H1 (cell line): Measurements from ENCODE around the gene NEK4. TPM values are rescaled to one million over a fixed set of nuclear protein-coding genes. Genes with fewer than 3 reads are reported as not detected.

ENCODE experiments used
- CTCF ChIA-PET: fragments of 300-600 bp; sonication (Branson Sonifier 250); formaldehyde crosslinking; loops from one replicate; lab custom pipeline; 2021; ENCODE audit not compliant: partially characterized antibody; lab: Charles Lee
- POLR2A ChIA-PET: fragments of 300-600 bp; sonication (Branson Sonifier 250); formaldehyde crosslinking; loops from one replicate; lab custom pipeline; 2021; ENCODE audit warnings: inconsistent platforms; ENCODE audit not compliant: partially characterized antibody; lab: Charles Lee
- DNase-seq, 2 experiments: peaks; one replicate each; pipeline versions ENCODE4 v3.0.0 to v3.0.0-alpha.2; 2010 to 2022; ENCODE audit warnings: low spot score in 2 of 2, low read depth in 1 of 2, mixed read lengths in 1 of 2
- FAIRE-seq: peaks from 2 replicates; lab custom pipeline; 2011; peaks lifted over from hg19 to GRCh38; lab: Jason Lieb, UNC
- H2AFZ ChIP-seq: 2 replicates; pipeline ENCODE4 v1.8.1; 2012; ENCODE audit warnings: low read length, inconsistent platforms
- H2AK5ac ChIP-seq: 2 replicates; pipeline ENCODE4 v1.6.1; 2013; ENCODE audit warnings: low read depth, low read length
- H2BK120ac ChIP-seq: replicated peaks from 2 replicates; pipeline ENCODE3; 2013; ENCODE audit warnings: low read depth, low read length, inconsistent platforms
- H2BK12ac ChIP-seq: 2 replicates; pipeline ENCODE4 v1.6.1; 2013; ENCODE audit warnings: low read depth, low read length
- H2BK15ac ChIP-seq: 2 replicates; pipeline ENCODE4 v1.6.1; 2013; ENCODE audit warnings: low read length
- H2BK20ac ChIP-seq: 2 replicates; pipeline ENCODE4 v1.6.1; 2013; ENCODE audit warnings: low read length
- H2BK5ac ChIP-seq: 2 replicates; pipeline ENCODE4 v1.6.1; 2013; ENCODE audit warnings: low read depth, low read length
- H3K14ac ChIP-seq: 2 replicates; pipeline ENCODE4 v1.6.1; 2013; ENCODE audit warnings: inconsistent platforms; ENCODE audit not compliant: insufficient read length
- H3K18ac ChIP-seq: 2 replicates; pipeline ENCODE4 v1.6.1; 2013; ENCODE audit warnings: low read length; ENCODE audit errors: extremely low read depth
- H3K23ac ChIP-seq: 2 replicates; pipeline ENCODE4 v1.6.1; 2013; ENCODE audit warnings: inconsistent platforms; ENCODE audit not compliant: insufficient read length
- H3K23me2 ChIP-seq: 2 replicates; pipeline ENCODE4 v1.6.1; 2013; ENCODE audit warnings: low read depth, low read length
- H3K27ac ChIP-seq: 2 replicates; pipeline ENCODE4 v1.6.1; 2011; ENCODE audit warnings: low read depth, low read length, inconsistent platforms
- H3K27me3 ChIP-seq, 4 experiments: replicated peaks in 1 of 4; 1 replicate in 1 of 4; 2 replicates in 3 of 4; pipeline versions ENCODE4 v1.6.1 to v1.8.1; 2011 to 2013; ENCODE audit warnings: low read length in 3 of 4, mild to moderate bottlenecking in 3 of 4, inconsistent platforms in 2 of 4, mixed read lengths in 2 of 4, moderate library complexity in 1 of 4; ENCODE audit not compliant: control insufficient read depth in 3 of 4, insufficient read depth in 3 of 4; ENCODE audit errors: extremely low read depth in 1 of 4
- H3K36me3 ChIP-seq, 4 experiments: 2 replicates each; pipeline versions ENCODE4 v1.6.1 to v1.8.1; 2011 to 2013; ENCODE audit warnings: mild to moderate bottlenecking in 4 of 4, low read length in 3 of 4, moderate library complexity in 2 of 4, control low read depth in 1 of 4, inconsistent platforms in 1 of 4; ENCODE audit not compliant: insufficient read depth in 4 of 4, control insufficient read depth in 2 of 4
- H3K4ac ChIP-seq: replicated peaks from 2 replicates; pipeline ENCODE3; 2013; ENCODE audit warnings: low read length, low read depth, mixed read lengths, inconsistent platforms; ENCODE audit not compliant: insufficient read length
- H3K4me1 ChIP-seq, 4 experiments: replicated peaks in 1 of 4; 1 replicate in 1 of 4; 2 replicates in 3 of 4; pipeline versions ENCODE4 v1.6.1 to v1.8.1; 2011 to 2013; ENCODE audit warnings: low read length in 3 of 4, inconsistent platforms in 2 of 4, mixed read lengths in 1 of 4; ENCODE audit not compliant: insufficient read depth in 4 of 4, control insufficient read depth in 3 of 4
- H3K4me2 ChIP-seq, 2 experiments: 2 replicates each; pipeline versions ENCODE4 v1.6.1 to v1.8.1; 2011 to 2013; ENCODE audit warnings: low read depth in 2 of 2, low read length in 2 of 2, control low read depth in 1 of 2, inconsistent platforms in 1 of 2, mild to moderate bottlenecking in 1 of 2; ENCODE audit not compliant: insufficient read depth in 1 of 2
- H3K4me3 ChIP-seq, 4 experiments: fragments of 200-600, 300-600 bp in 1 of 4; sonication (generic), shearing (Covaris generic), sonication (Bioruptor Twin) in 1 of 4; 2 replicates each; pipeline versions ENCODE4 v1.5.1 to v1.8.1; 2011 to 2016; ENCODE audit warnings: low read length in 4 of 4, low read depth in 3 of 4, control low read depth in 2 of 4, inconsistent platforms in 2 of 4, mild to moderate bottlenecking in 2 of 4, mixed read lengths in 1 of 4, moderate library complexity in 1 of 4; ENCODE audit not compliant: insufficient read depth in 2 of 4; ENCODE audit errors: extremely low read depth in 1 of 4
- H3K56ac ChIP-seq: replicated peaks from 2 replicates; pipeline ENCODE3; 2013; ENCODE audit warnings: low read depth, mild to moderate bottlenecking, mixed read lengths, low read length, inconsistent platforms; ENCODE audit not compliant: insufficient read length
- H3K79me1 ChIP-seq: 2 replicates; pipeline ENCODE4 v1.6.1; 2013; ENCODE audit warnings: low read depth, low read length, control low read depth
- H3K79me2 ChIP-seq, 2 experiments: 2 replicates each; pipeline versions ENCODE4 v1.6.1 to v1.8.1; 2012 to 2013; ENCODE audit warnings: low read length in 2 of 2, mild to moderate bottlenecking in 2 of 2, inconsistent platforms in 1 of 2; ENCODE audit not compliant: insufficient read depth in 2 of 2, control insufficient read depth in 1 of 2
- H3K9ac ChIP-seq, 4 experiments: replicated peaks in 1 of 4; 1 replicate in 1 of 4; 2 replicates in 3 of 4; pipeline versions ENCODE4 v1.6.1 to v1.8.1; 2011 to 2013; ENCODE audit warnings: low read depth in 3 of 4, low read length in 3 of 4, control low read depth in 2 of 4, mild to moderate bottlenecking in 2 of 4, moderate library complexity in 2 of 4, inconsistent platforms in 1 of 4; ENCODE audit errors: extremely low read depth in 1 of 4
- H3K9me3 ChIP-seq, 2 experiments: 2 replicates each; pipeline versions ENCODE4 v1.6.1 to v1.8.1; 2012 to 2013; ENCODE audit warnings: mild to moderate bottlenecking in 2 of 2, moderate library complexity in 2 of 2, control low read depth in 1 of 2, inconsistent platforms in 1 of 2, low read depth in 1 of 2, low read length in 1 of 2, mixed read lengths in 1 of 2; ENCODE audit not compliant: insufficient read depth in 2 of 2
- H4K20me1 ChIP-seq, 2 experiments: replicated peaks in 1 of 2; 2 replicates each; pipeline versions ENCODE3 to v1.8.1; 2011 to 2013; ENCODE audit warnings: inconsistent platforms in 2 of 2, low read length in 2 of 2, mild to moderate bottlenecking in 1 of 2; ENCODE audit not compliant: insufficient read depth in 2 of 2, control insufficient read depth in 1 of 2
- H4K5ac ChIP-seq: 2 replicates; pipeline ENCODE4 v1.6.1; 2013; ENCODE audit warnings: low read length, low read depth, mixed read lengths, inconsistent platforms; ENCODE audit not compliant: insufficient read length
- H4K8ac ChIP-seq: 2 replicates; pipeline ENCODE4 v1.8.0; 2013; ENCODE audit warnings: mild to moderate bottlenecking, moderate library complexity, low read length, inconsistent platforms; ENCODE audit not compliant: insufficient read depth; ENCODE audit errors: extremely low read depth
- H4K91ac ChIP-seq: replicated peaks from 2 replicates; pipeline ENCODE3; 2013; ENCODE audit warnings: low read length, mixed read lengths, inconsistent platforms; ENCODE audit not compliant: insufficient read length
- CHD1 ChIP-seq: IDR thresholded peaks from 2 replicates; pipeline ENCODE4 v1.6.1; 2012; ENCODE audit warnings: low read depth, low read length, improper control_type of control experiment
- FOSL1 ChIP-seq: IDR thresholded peaks from 2 replicates; pipeline ENCODE4 v1.6.1; 2011; ENCODE audit warnings: mild to moderate bottlenecking, low read depth, low read length, moderate library complexity; ENCODE audit not compliant: insufficient read depth
- GABPA ChIP-seq: IDR thresholded peaks from 2 replicates; pipeline ENCODE4 v1.6.1; 2011; ENCODE audit warnings: mild to moderate bottlenecking, low read length, moderate library complexity, borderline replicate concordance; ENCODE audit not compliant: insufficient read depth
- SAP30 ChIP-seq: fragments of 300-600 bp; sonication (generic); IDR thresholded peaks from 2 replicates; pipeline ENCODE4 v1.7.1; 2012; ENCODE audit warnings: low read length, moderate library complexity, mild to moderate bottlenecking, inconsistent platforms; ENCODE audit not compliant: insufficient read depth, insufficient replicate concordance
- WGBS, 2 experiments: shearing (Covaris generic) in 1 of 2; methylation state at CpG; one replicate each; pipeline versions ENCODE4 v1.1.6 to v1.1.7; 2013 to 2015; ENCODE audit warnings: low lambda C conversion rate in 2 of 2, mixed read lengths in 2 of 2, inconsistent platforms in 1 of 2, low coverage in 1 of 2, missing lambda C conversion rate in 1 of 2; ENCODE audit not compliant: insufficient replicate concordance in 2 of 2, insufficient coverage in 1 of 2, insufficient read length in 1 of 2; ENCODE audit errors: extremely low coverage in 1 of 2, missing lambda C conversion rate in 1 of 2; 5-methylcytosine and 5-hydroxymethylcytosine counted together
- polyA plus RNA-seq, 7 experiments: library from polyadenylated mRNA; depleted of rRNA in 3 of 7; stranded (reverse) in 5 of 7; unstranded in 2 of 7; fragments of >200 nt in 5 of 7; fragments of 200-250 nt in 2 of 7; gene quantifications; 1 replicate in 5 of 7; 2 replicates in 1 of 7; 4 replicates in 1 of 7; pipeline versions ENCODE4 v1.2.1 to v1.2.3, GENCODE V29; 2011 to 2013; ENCODE audit warnings: missing spikeins in 2 of 7, mixed read lengths in 2 of 7
- total RNA-seq: library from RNA; stranded (reverse); fragmentation: NEBNext Ultra II Directional; extraction: Animal tissue kit (Norgen Biotek cat#: 25700); gene quantifications from 2 replicates; pipeline ENCODE4 v1.2.1, GENCODE V29; 2021

NEK4 gene
- total and polyA plus RNA-seq, 2 of the 8 experiments (the other 6 are each of a cell fraction or from before 2014, with no cell fraction given) = 7.5 to 40.0 TPM

DNA sequence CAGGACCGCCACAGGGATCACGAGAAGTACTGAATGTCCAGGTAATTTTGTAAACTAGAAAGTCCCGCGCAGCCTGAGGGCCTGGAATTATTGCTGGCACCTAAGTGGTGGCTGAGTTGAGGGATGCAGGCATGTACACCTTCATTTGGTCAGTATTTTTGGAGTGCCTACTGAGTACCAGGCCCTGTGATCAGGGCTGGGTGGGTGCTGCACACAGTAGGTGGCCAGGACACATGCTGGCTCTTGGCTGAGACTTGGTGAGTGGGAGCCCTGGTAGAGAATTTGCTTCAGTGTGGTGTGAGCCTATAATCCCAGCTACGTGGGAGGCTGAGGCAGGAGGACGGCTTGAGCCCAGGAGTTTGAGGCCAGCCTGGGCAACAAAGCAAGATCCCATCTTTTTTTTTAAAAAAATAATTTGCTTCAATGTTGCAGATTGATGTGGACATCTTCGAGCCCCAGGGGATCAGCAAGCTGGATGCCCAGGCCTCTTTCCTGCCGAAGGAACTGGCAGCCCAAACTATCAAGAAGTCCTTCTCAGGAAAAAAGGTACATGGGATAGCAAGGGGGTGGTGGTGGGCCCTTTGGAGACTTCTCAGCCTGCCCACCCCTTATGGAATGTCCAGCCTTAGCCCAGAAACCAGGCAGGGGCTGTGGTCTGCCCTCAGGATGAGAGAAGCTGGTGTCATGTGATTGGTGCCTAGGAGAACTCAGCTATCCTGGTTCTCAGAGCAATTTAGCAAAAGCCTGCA lies 9.3 kb upstream of the NEK4 start:
- Histone ChIP-seq H2BK12ac (no peak overlapping the region), H3K79me2 (no peaks in the 10 kb centered on the region), H4K91ac (no peak overlapping the region), H3K36me3 (no peaks in the 10 kb centered on the region; a peak in 1 of 8 replicates), H3K14ac (no peak overlapping the region), H3K4me1 (peaks cover 0 to 8% (median 0%) of the 10 kb centered on the region in 4 experiments; a peak in 1 of 7 replicates), H4K8ac (no peak overlapping the region), H3K9ac (no peak overlapping the region), H3K27ac (no peak overlapping the region), H3K23me2 (no peaks in the 10 kb centered on the region), H3K27me3 (no peaks in the 10 kb centered on the region; a peak in 1 of 7 replicates), H3K4ac (no peak overlapping the region), H3K23ac (no peak overlapping the region), H2BK20ac (no peak overlapping the region), H2AK5ac (no peak overlapping the region), H3K4me3 (no peak overlapping the region), H3K18ac (no peak overlapping the region), H4K20me1 (no peaks in the 10 kb centered on the region), H3K56ac (no peak overlapping the region), H4K5ac (no peak overlapping the region), H3K79me1 (no peaks in the 10 kb centered on the region), H2BK5ac (no peak overlapping the region), H2BK15ac (no peak overlapping the region), H2BK120ac (no peak overlapping the region), H3K9me3 (no peaks in the 10 kb centered on the region), H3K4me2 (no peak overlapping the region), H2AFZ (no peak overlapping the region)
- POLR2A ChIA-PET = interaction anchor here (1.8 kb wide), 1 partner anchor 9 kb away, joined by 10 read pairs; the partner anchor contains the start of gene NEK4
- no peak for FAIRE-seq
- CTCF ChIA-PET = interaction anchor here (1.6 to 4.3 kb wide), 3 partner anchors 8 to 19 kb away, joined by 4 to 21 read pairs (median 11); no protein-coding TSS in a partner anchor
- 94% methylated on average over 8 of the region's 8 CpGs; no CpG with 5 or more reads in 1 of the 2 experiments for WGBS, 2 experiments
- DNase-seq = no peak
- TF ChIP-seq CHD1 (no peak), GABPA (no peak), FOSL1 (no peak), SAP30 (no peak)
